Thoracic aorta (tissue), 2 donors: Measurements from ENCODE around the gene PPARG. TPM values are rescaled to one million over a fixed set of nuclear protein-coding genes. Genes with fewer than 3 reads are reported as not detected.

Experiments used
- ATAC-seq: fragments of 150-250 bp; one replicate; pipeline ENCODE4 v1.8.0; 2017; ENCODE audit warnings: low read depth; ENCODE audit not compliant: insufficient number of reproducible peaks, low FRiP score
- DNase-seq: peaks from one replicate; pipeline ENCODE4 v3.0.0-alpha.2; 2020; ENCODE audit warnings: low spot score
- H3K27ac ChIP-seq, 2 donors: fragments of 200-600 bp; sonication (generic); 1 replicate in 1 of 2; 2 replicates in 1 of 2; pipeline ENCODE4 v1.5.1; 2016; ENCODE audit warnings: mild to moderate bottlenecking in 2 of 2, moderate library complexity in 2 of 2
- H3K27me3 ChIP-seq: fragments of 200-600 bp; sonication (generic); replicated peaks from 2 replicates; pipeline ENCODE4 v1.6.0; 2016; ENCODE audit warnings: mild to moderate bottlenecking; ENCODE audit not compliant: insufficient read depth
- H3K36me3 ChIP-seq: fragments of 200-600 bp; sonication (generic); one replicate; pipeline ENCODE4 v1.5.1; 2016
- H3K4me1 ChIP-seq, 2 donors: fragments of 200-600 bp; sonication (generic); 1 replicate in 1 of 2; 2 replicates in 1 of 2; pipeline versions ENCODE4 v1.5.1 to v1.6.0; 2016; ENCODE audit warnings: low read depth in 2 of 2, mild to moderate bottlenecking in 1 of 2; ENCODE audit not compliant: control insufficient read depth in 1 of 2
- H3K4me3 ChIP-seq: fragments of 200-600 bp; sonication (generic); 2 replicates; pipeline ENCODE4 v1.5.1; 2016; ENCODE audit warnings: mild to moderate bottlenecking
- H3K9me3 ChIP-seq: fragments of 200-600 bp; sonication (generic); 2 replicates; pipeline ENCODE4 v1.5.1; 2016
- total RNA-seq, 2 donors: library from RNA; depleted of rRNA; stranded (reverse); fragments of >200 nt; gene quantifications; one replicate each; pipeline versions ENCODE4 v1.1.0 to v1.2.3, GENCODE V29; 2016
- TF ChIP-seq, protein P1 (sequence below): fragments of 200-600 bp; sonication (generic); IDR thresholded peaks from one replicate; pipeline ENCODE4 v1.5.1; 2019; ENCODE audit warnings: antibody characterized with exemption

Gene PPARG
- total RNA-seq, 2 donors from 2014 or later, result 8.5 to 13.1 TPM

DNA sequence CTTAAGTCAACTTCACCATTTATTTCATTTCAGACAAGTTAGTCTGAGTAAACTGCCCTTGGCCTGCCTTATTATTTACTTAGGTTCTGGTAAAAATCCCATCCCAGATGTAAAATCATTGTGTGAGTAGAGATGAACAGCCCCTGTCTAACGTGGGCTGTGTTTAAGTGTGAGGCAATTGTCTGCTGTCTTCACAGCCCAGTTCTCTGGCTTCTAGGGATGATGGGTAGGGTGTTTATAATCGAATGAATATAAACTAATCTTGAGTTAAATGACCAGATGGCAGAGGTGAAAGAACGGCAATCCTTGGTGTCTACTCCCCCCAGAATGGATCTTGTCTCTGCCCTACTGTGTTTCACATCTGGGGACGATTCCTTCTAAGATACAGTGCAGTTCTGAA lies 20.8 kb downstream of the PPARG start:
- H3K4me3 ChIP-seq, result no peak overlapping the region
- H3K36me3 ChIP-seq, result no peaks in the 10 kb centered on the region
- DNase-seq (no peak), ATAC-seq (no peak)
- H3K9me3 ChIP-seq, result no peaks in the 10 kb centered on the region
- no peaks in the 10 kb centered on the region for H3K27me3 ChIP-seq
- no peaks in the 10 kb centered on the region for H3K4me1 ChIP-seq
- H3K27ac ChIP-seq, result no peak overlapping the region
- TF ChIP-seq, protein P1, sequence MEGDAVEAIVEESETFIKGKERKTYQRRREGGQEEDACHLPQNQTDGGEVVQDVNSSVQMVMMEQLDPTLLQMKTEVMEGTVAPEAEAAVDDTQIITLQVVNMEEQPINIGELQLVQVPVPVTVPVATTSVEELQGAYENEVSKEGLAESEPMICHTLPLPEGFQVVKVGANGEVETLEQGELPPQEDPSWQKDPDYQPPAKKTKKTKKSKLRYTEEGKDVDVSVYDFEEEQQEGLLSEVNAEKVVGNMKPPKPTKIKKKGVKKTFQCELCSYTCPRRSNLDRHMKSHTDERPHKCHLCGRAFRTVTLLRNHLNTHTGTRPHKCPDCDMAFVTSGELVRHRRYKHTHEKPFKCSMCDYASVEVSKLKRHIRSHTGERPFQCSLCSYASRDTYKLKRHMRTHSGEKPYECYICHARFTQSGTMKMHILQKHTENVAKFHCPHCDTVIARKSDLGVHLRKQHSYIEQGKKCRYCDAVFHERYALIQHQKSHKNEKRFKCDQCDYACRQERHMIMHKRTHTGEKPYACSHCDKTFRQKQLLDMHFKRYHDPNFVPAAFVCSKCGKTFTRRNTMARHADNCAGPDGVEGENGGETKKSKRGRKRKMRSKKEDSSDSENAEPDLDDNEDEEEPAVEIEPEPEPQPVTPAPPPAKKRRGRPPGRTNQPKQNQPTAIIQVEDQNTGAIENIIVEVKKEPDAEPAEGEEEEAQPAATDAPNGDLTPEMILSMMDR, result no peak

DNA sequence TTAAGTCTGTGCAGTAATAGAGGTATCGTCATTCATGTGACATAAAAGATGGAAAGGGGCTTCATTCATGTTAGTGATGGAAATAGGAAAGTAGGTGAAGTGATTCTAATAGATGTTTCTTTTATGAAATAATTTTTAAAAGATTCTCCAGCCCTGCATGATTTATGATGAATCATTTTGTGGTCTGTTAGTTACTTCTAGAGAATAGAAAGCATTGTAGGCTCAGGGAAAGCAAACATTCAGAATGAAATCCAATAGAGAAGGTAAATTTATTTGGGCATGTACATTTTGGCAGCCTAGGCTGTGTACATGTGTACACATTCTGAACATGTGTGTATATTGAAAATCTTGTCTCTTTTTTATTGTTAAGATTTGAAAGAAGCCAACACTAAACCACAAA lies 23.1 kb downstream of the PPARG start:
- no peak for ATAC-seq
- no peaks in the 10 kb centered on the region for H3K9me3 ChIP-seq
- no peaks in the 10 kb centered on the region for H3K36me3 ChIP-seq
- TF ChIP-seq, protein P1, result no peak
- no peak overlapping the region for H3K27ac ChIP-seq
- H3K4me1 ChIP-seq, result no peaks in the 10 kb centered on the region
- DNase-seq, result no peak
- H3K4me3 ChIP-seq, result no peak overlapping the region
- no peaks in the 10 kb centered on the region for H3K27me3 ChIP-seq

DNA sequence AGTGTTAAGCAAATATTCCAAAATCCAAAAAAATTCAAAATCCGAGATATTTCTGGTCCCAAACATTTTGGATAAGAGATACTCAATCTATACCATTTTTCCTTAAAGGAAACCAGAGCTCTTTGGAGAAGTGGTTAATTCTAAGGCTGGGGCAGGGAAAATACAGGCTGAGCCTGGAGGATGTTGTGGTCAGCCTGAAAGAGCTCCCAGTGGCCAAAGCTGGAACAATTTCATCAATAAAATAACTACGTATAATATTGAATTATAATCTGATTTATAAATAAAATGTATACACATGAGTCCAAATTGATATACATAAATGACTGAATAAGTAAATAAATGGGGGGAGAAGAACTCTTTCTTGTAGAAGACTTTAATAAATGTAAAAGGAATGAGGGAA lies 24.6 kb downstream of the PPARG start:
- TF ChIP-seq, protein P1, result no peak
- Histone ChIP-seq H3K27ac (no peak overlapping the region), H3K4me1 (no peaks in the 10 kb centered on the region), H3K4me3 (no peak overlapping the region), H3K9me3 (no peaks in the 10 kb centered on the region), H3K36me3 (no peaks in the 10 kb centered on the region), H3K27me3 (no peaks in the 10 kb centered on the region)
- DNase-seq, result no peak
- no peak for ATAC-seq

DNA sequence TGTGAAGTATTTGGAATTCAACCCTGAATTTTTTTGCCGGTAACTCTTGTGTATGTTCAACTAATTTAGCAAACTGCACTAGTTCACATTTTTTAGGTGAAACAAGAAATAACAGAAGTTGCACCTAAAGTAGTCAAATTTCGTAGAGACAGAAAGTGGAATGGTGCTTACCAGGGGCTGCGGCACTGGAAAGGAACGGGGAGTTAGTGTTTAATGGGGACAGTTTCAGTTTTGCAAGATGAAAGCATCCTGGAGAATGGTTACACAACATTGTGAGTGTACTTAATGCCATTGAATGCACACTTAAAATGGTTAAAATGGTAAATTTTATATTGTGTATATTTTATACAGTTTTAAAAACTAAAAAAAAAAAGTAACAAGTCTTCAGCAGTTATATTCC lies 27.4 kb downstream of the PPARG start:
- H3K27me3 ChIP-seq, result no peaks in the 10 kb centered on the region
- DNase-seq (no peak), ATAC-seq (no peak)
- H3K27ac ChIP-seq, result no peak overlapping the region
- peak overlapping the region; percentile 34 for H3K4me3 ChIP-seq
- peaks cover 0 to 8% of the 10 kb centered on the region in 2 donors for H3K4me1 ChIP-seq
- TF ChIP-seq, protein P1, result no peak
- no peaks in the 10 kb centered on the region for H3K9me3 ChIP-seq
- no peaks in the 10 kb centered on the region for H3K36me3 ChIP-seq

DNA sequence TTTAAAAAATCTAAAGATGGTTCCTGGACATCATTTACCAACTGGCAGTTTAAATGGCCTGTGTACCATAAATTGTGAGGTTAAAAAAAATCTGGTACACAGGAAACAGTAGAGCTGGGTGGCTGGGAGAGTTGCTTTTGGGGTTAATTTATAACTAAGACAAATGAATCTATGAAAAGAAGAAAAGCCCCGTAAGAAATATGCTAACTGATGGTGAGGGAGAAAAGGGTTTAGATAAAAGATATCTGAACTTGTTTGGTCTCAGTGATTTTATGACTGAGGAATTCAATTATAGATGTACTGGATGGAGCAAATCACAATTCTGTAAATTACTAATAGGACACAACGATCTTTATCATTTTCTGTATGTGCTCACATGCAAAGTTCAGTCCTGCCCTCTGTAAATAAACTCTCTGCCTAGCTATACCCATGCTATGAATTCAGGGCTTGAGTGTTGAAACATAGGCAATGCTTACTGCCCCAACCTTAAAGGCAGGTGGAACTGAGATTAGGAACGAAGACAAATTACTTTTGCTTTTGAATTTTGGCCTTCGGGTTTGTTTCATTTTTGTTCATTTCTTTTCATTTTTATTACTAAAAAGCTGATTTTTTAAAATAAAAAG lies 28.0 kb downstream of the PPARG start:
- TF ChIP-seq, protein P1, result no peak
- H3K4me1 ChIP-seq, result peaks cover 0 to 8% of the 10 kb centered on the region in 2 donors

More for the DNA sequence above, 28.0 kb downstream of the PPARG start:
- no peaks in the 10 kb centered on the region for H3K36me3 ChIP-seq
- no peak for DNase-seq
- H3K9me3 ChIP-seq, result no peaks in the 10 kb centered on the region
- no peak overlapping the region for H3K4me3 ChIP-seq
- no peak for ATAC-seq
- no peak overlapping the region for H3K27ac ChIP-seq
- no peaks in the 10 kb centered on the region for H3K27me3 ChIP-seq
